Lower lobe of right lung (tissue), 2 donors: ENCODE measurements around the gene CARF. TPM values are rescaled to one million over a fixed set of nuclear protein-coding genes. Genes with fewer than 3 reads are reported as not detected.

Experiments
- ATAC-seq, 2 donors: fragments of 200-7000 bp; cut with Tn5 transposase; one replicate each; pipeline ENCODE4 v1.9.1; 2020 to 2022; ENCODE audit warnings: mild to moderate bottlenecking in 2 of 2, moderate library complexity in 2 of 2
- DNase-seq: peaks from one replicate; pipeline ENCODE4 v3.0.0-alpha.2; 2020
- H3K27ac ChIP-seq: fragments of 200-600 bp; one replicate; pipeline ENCODE4 v1.8.0; 2022
- H3K27me3 ChIP-seq: fragments of 200-600 bp; one replicate; pipeline ENCODE4 v1.8.0; 2022; ENCODE audit warnings: low read depth
- H3K36me3 ChIP-seq: fragments of 200-600 bp; one replicate; pipeline ENCODE4 v1.8.0; 2022; ENCODE audit warnings: mild to moderate bottlenecking
- H3K4me1 ChIP-seq: fragments of 200-600 bp; one replicate; pipeline ENCODE4 v1.8.0; 2022
- H3K4me3 ChIP-seq: fragments of 200-600 bp; one replicate; pipeline ENCODE4 v1.8.0; 2022; ENCODE audit warnings: mild to moderate bottlenecking
- H3K9me3 ChIP-seq: fragments of 200-600 bp; one replicate; pipeline ENCODE4 v1.8.0; 2022
- CTCF ChIP-seq: fragments of 200-600 bp; IDR thresholded peaks from one replicate; pipeline ENCODE4 v1.8.0; 2022; ENCODE audit warnings: antibody characterized with exemption, mild to moderate bottlenecking
- intact Hi-C: fragments of 100-400 bp; cut with DNase I; formaldehyde crosslinking; loops from one replicate; pipeline ENCODE4 v1.11.0; 2022
- total RNA-seq: library from RNA; stranded (reverse); fragmentation: NEBNext Ultra II Directional; extraction: Animal tissue kit (Norgen Biotek cat#: 25700); gene quantifications from one replicate; pipeline ENCODE4 v1.2.1, GENCODE V29; 2021
- donor health status: DM: no; HTN: yes; CAD: no; lungs with severe emphysema.

CARF gene
- total RNA-seq, 1 donor from 2014 or later: 11.4 TPM

GRCh38 chr2:202932425-202933138, 20.5 kb downstream of the CARF start:
- intact Hi-C loops: no loop called here
- Histone ChIP-seq H3K4me1 (no peaks in the 10 kb centered on the region), H3K27me3 (no peaks in the 10 kb centered on the region), H3K27ac (no peak overlapping the region), H3K9me3 (no peaks in the 10 kb centered on the region), H3K4me3 (no peak overlapping the region), H3K36me3 (peaks cover 12% of the 10 kb centered on the region)
- TF ChIP-seq CTCF: no peak
- ATAC-seq: peak in 1 of 2 donors; percentile 37
- no peak for DNase-seq

GRCh38 chr2:202933139-202933510, 21.1 kb downstream of the CARF start:
- ATAC-seq: peak in 1 of 2 donors; percentile 35
- H3K4me3 ChIP-seq: no peak overlapping the region
- intact Hi-C loops: no loop called here

GRCh38 chr2:202933958-202934357, 21.9 kb downstream of the CARF start:
- ATAC-seq: no peak
- Histone ChIP-seq H3K27me3 (no peaks in the 10 kb centered on the region), H3K4me1 (no peaks in the 10 kb centered on the region), H3K4me3 (no peak overlapping the region), H3K36me3 (peaks cover 5% of the 10 kb centered on the region), H3K9me3 (no peaks in the 10 kb centered on the region), H3K27ac (no peak overlapping the region)
- intact Hi-C loops: no loop called here
- no peak for DNase-seq
- TF ChIP-seq CTCF: no peak

More at GRCh38 chr2:202933139-202933510, 21.1 kb downstream of the CARF start:
- TF ChIP-seq CTCF: no peak
- Histone ChIP-seq H3K4me1 (no peaks in the 10 kb centered on the region), H3K36me3 (peaks cover 6% of the 10 kb centered on the region), H3K9me3 (no peaks in the 10 kb centered on the region), H3K27ac (no peak overlapping the region), H3K27me3 (no peaks in the 10 kb centered on the region)
- no peak for DNase-seq

GRCh38 chr2:202934456-202934855, 22.4 kb downstream of the CARF start:
- Histone ChIP-seq H3K4me1 (no peaks in the 10 kb centered on the region), H3K36me3 (peaks cover 5% of the 10 kb centered on the region), H3K27me3 (no peaks in the 10 kb centered on the region), H3K27ac (no peak overlapping the region), H3K4me3 (no peak overlapping the region), H3K9me3 (no peaks in the 10 kb centered on the region)
- no peak for TF ChIP-seq CTCF
- ATAC-seq: no peak
- intact Hi-C loops: no loop called here
- no peak for DNase-seq

- ATAC-seq: no peak
- intact Hi-C loops: no loop called here
Observed at GRCh38 chr2:202938960-202939359, 26.9 kb downstream of the CARF start.

More at GRCh38 chr2:202938960-202939359, 26.9 kb downstream of the CARF start:
- H3K27me3 ChIP-seq: no peaks in the 10 kb centered on the region
- no peak for DNase-seq
- H3K27ac ChIP-seq: no peak overlapping the region
- no peaks in the 10 kb centered on the region for H3K4me1 ChIP-seq
- no peak overlapping the region for H3K4me3 ChIP-seq
- no peak for TF ChIP-seq CTCF
- H3K36me3 ChIP-seq: peaks cover 13% of the 10 kb centered on the region
- no peaks in the 10 kb centered on the region for H3K9me3 ChIP-seq
